GM23338 (cell line): ENCODE measurements around the gene ACBD3. TPM values are rescaled to one million over a fixed set of nuclear protein-coding genes. Genes with fewer than 3 reads are reported as not detected.

ENCODE experiments used
- ATAC-seq: fragments of 200-7000 bp; cut with Tn5 transposase; 3 replicates; pipeline ENCODE4 v1.9.1; 2020
- DNase-seq: peaks from one replicate; pipeline ENCODE4 v3.0.0-alpha.2; 2015; ENCODE audit warnings: low spot score
- H2AFZ ChIP-seq: fragments of 200-600 bp; sonication (generic); 2 replicates; pipeline ENCODE4 v1.8.0; 2016; ENCODE audit warnings: antibody characterized with exemption, mild to moderate bottlenecking, moderate library complexity
- H3F3A ChIP-seq: fragments of 200-600 bp; sonication (generic); replicated peaks from 2 replicates; pipeline ENCODE4 v1.8.0; 2017; ENCODE audit warnings: antibody characterized with exemption, mixed run types, low read depth
- H3K27ac ChIP-seq: fragments of 200-600 bp; sonication (generic); 2 replicates; pipeline ENCODE4 v1.6.1; 2016; ENCODE audit warnings: low read depth
- H3K27me3 ChIP-seq: fragments of 200-600 bp; sonication (generic); 2 replicates; pipeline ENCODE4 v1.8.0; 2016; ENCODE audit warnings: mild to moderate bottlenecking, mixed run types, moderate library complexity; ENCODE audit not compliant: insufficient read depth
- H3K36me3 ChIP-seq: fragments of 200-600 bp; sonication (generic); 2 replicates; pipeline ENCODE4 v1.8.0; 2016; ENCODE audit warnings: mild to moderate bottlenecking; ENCODE audit not compliant: insufficient read depth
- H3K4me1 ChIP-seq: fragments of 200-600 bp; sonication (generic); 2 replicates; pipeline ENCODE4 v1.8.0; 2016; ENCODE audit warnings: mild to moderate bottlenecking, moderate library complexity; ENCODE audit not compliant: insufficient read depth
- H3K4me2 ChIP-seq: fragments of 200-600 bp; sonication (generic); 2 replicates; pipeline ENCODE4 v1.7.1; 2017; ENCODE audit warnings: mixed run types
- H3K4me3 ChIP-seq: fragments of 200-600 bp; sonication (generic); 2 replicates; pipeline ENCODE4 v1.6.1; 2016; ENCODE audit warnings: mixed run types
- H3K79me2 ChIP-seq: fragments of 200-600 bp; sonication (generic); replicated peaks from 2 replicates; pipeline ENCODE4 v1.8.0; 2017; ENCODE audit warnings: mild to moderate bottlenecking; ENCODE audit not compliant: insufficient read depth
- H3K9me2 ChIP-seq: fragments of 200-600 bp; sonication (generic); 2 replicates; pipeline ENCODE4 v1.8.0; 2017; ENCODE audit not compliant: insufficient read depth
- H4K20me1 ChIP-seq: fragments of 200-600 bp; sonication (generic); replicated peaks from 2 replicates; pipeline ENCODE4 v1.8.0; 2017; ENCODE audit warnings: mild to moderate bottlenecking; ENCODE audit not compliant: insufficient read depth
- H3K27ac Mint-ChIP-seq: 2 replicates; pipeline ENCODE4 v1.8.0; 2020; ENCODE audit warnings: inconsistent platforms, mild to moderate bottlenecking, moderate library complexity, mixed read lengths
- H3K27me3 Mint-ChIP-seq: 3 replicates; pipeline ENCODE4 v1.8.0; 2022; ENCODE audit warnings: low read depth, mild to moderate bottlenecking, moderate library complexity, mixed read lengths, inconsistent platforms; ENCODE audit not compliant: insufficient read depth, poor library complexity
- H3K36me3 Mint-ChIP-seq: 3 replicates; pipeline ENCODE4 v1.8.0; 2021; ENCODE audit warnings: low read depth, mild to moderate bottlenecking, inconsistent platforms, moderate library complexity, mixed read lengths
- H3K4me1 Mint-ChIP-seq: 3 replicates; pipeline ENCODE4 v1.8.0; 2020; ENCODE audit warnings: mild to moderate bottlenecking, inconsistent platforms, mixed read lengths
- H3K4me3 Mint-ChIP-seq: 3 replicates; pipeline ENCODE4 v1.8.0; 2021; ENCODE audit warnings: moderate library complexity, mild to moderate bottlenecking, inconsistent platforms, mixed read lengths
- H3K9me3 Mint-ChIP-seq: 3 replicates; pipeline ENCODE4 v1.8.0; 2020; ENCODE audit warnings: moderate library complexity, mild to moderate bottlenecking, inconsistent platforms, mixed read lengths
- CTCF ChIP-seq, 2 experiments: fragments of 200-600 bp in 1 of 2; sonication (generic) in 1 of 2; conservative IDR thresholded peaks; 2 replicates each; pipeline versions ENCODE4 v1.5.1 to v1.6.1; 2016 to 2017; ENCODE audit warnings: antibody characterized with exemption in 2 of 2, low read depth in 2 of 2, mild to moderate bottlenecking in 2 of 2, moderate library complexity in 1 of 2
- ETS1 ChIP-seq: IDR thresholded peaks from 2 replicates; pipeline ENCODE4 v1.6.1; 2016; ENCODE audit warnings: antibody characterized with exemption
- NANOG ChIP-seq: IDR thresholded peaks from 2 replicates; pipeline ENCODE4 v1.6.1; 2016; ENCODE audit warnings: antibody characterized with exemption, borderline replicate concordance
- POLR2AphosphoS5 ChIP-seq: IDR thresholded peaks from 2 replicates; pipeline ENCODE4 v1.6.1; 2016; ENCODE audit warnings: antibody characterized with exemption, low read depth
- REST ChIP-seq: IDR thresholded peaks from one replicate; pipeline ENCODE4 v1.6.1; 2018; ENCODE audit warnings: antibody characterized with exemption; ENCODE audit not compliant: unreplicated experiment
- STAT1 ChIP-seq: IDR thresholded peaks from one replicate; pipeline ENCODE4 v1.6.1; 2016; ENCODE audit warnings: antibody characterized with exemption; ENCODE audit not compliant: unreplicated experiment
- ZNF114 ChIP-seq: fragments of 250-450 bp; sonication (Bioruptor Pico); IDR thresholded peaks from 2 replicates; pipeline ENCODE4 v1.5.0; 2020; ENCODE audit warnings: mild to moderate bottlenecking, moderate library complexity
- ZNF331 ChIP-seq: fragments of 250-450 bp; sonication (Bioruptor Pico); IDR thresholded peaks from 2 replicates; pipeline ENCODE4 v1.5.0; 2020; ENCODE audit warnings: low read depth, mild to moderate bottlenecking, moderate library complexity
- ZNF462 ChIP-seq: fragments of 250-450 bp; sonication (Bioruptor Pico); IDR thresholded peaks from 2 replicates; pipeline ENCODE4 v1.5.0; 2020; ENCODE audit warnings: mild to moderate bottlenecking, moderate library complexity
- polyA plus RNA-seq: library from polyadenylated mRNA; unstranded; fragments of >200 nt; fragmentation: Nextera tagmentation; extraction: Ambion mirVana; gene quantifications from 2 replicates; pipeline ENCODE4 v1.2.1, GENCODE V29; 2016
- total RNA-seq: library from RNA; depleted of rRNA; stranded (reverse); fragments of >200 nt; shearing (Covaris generic); gene quantifications from 2 replicates; pipeline ENCODE4 v1.2.3, GENCODE V29; 2014

The ACBD3 gene
- total and polyA plus RNA-seq, 2 experiments from 2014 or later = 17.1 to 36.2 TPM

- H3K4me3 Mint-ChIP-seq = no peak overlapping the region
- no peaks in the 10 kb centered on the region for H3K4me1 Mint-ChIP-seq
- Histone ChIP-seq H3F3A (no peaks in the 10 kb centered on the region), H4K20me1 (peaks cover 10% of the 10 kb centered on the region), H3K36me3 (peaks cover 31% of the 10 kb centered on the region), H3K79me2 (peaks cover 52% of the 10 kb centered on the region), H3K27ac (no peak overlapping the region), H3K9me2 (no peaks in the 10 kb centered on the region), H2AFZ (no peak overlapping the region), H3K4me1 (no peaks in the 10 kb centered on the region), H3K4me3 (no peak overlapping the region), H3K27me3 (no peaks in the 10 kb centered on the region), H3K4me2 (no peak overlapping the region)
- no peak overlapping the region for H3K27ac Mint-ChIP-seq
- H3K27me3 Mint-ChIP-seq = no peaks in the 10 kb centered on the region
- H3K9me3 Mint-ChIP-seq = no peaks in the 10 kb centered on the region
- no peak for TF ChIP-seq ZNF331 (CRISPR knock-in tag)
- no peak for TF ChIP-seq NANOG
- TF ChIP-seq REST = no peak
- no peak for TF ChIP-seq ETS1
- TF ChIP-seq POLR2AphosphoS5 = no peak
- TF ChIP-seq CTCF (conservative IDR thresholded peaks at IDR 0.05; ENCODE audit: low read depth in 2 of 2) = no peak
- no peak for TF ChIP-seq ZNF114 (CRISPR knock-in tag)
- TF ChIP-seq ZNF462 (CRISPR knock-in tag) = no peak
- no peak for TF ChIP-seq STAT1
- peaks cover 26% of the 10 kb centered on the region for H3K36me3 Mint-ChIP-seq
- ATAC-seq (no peak), DNase-seq (no peak)
Measured at GRCh38 chr1:226166341-226166740, 20.2 kb downstream of the ACBD3 start.
